Smooth muscle cell (in vitro differentiated cells): Measurements from ENCODE around the gene CAND1. TPM values are rescaled to one million over a fixed set of nuclear protein-coding genes. Genes with fewer than 3 reads are reported as not detected.

Experiments used
- DNase-seq: peaks from one replicate; lab custom pipeline; 2025; ENCODE audit not compliant: unreplicated experiment; lab: John Stamatoyannopoulos, UW
- H2AFZ ChIP-seq: fragments of 200-600 bp; sonication (generic); 2 replicates; pipeline ENCODE4 v1.6.0; 2016; ENCODE audit warnings: antibody characterized with exemption, low read depth, mild to moderate bottlenecking
- H3F3A ChIP-seq: fragments of 200-600 bp; sonication (generic); 2 replicates; pipeline ENCODE4 v1.6.0; 2017; ENCODE audit warnings: antibody characterized with exemption, low read depth
- H3K27ac ChIP-seq: fragments of 200-600 bp; sonication (generic); 2 replicates; pipeline ENCODE4 v1.5.1; 2016; ENCODE audit warnings: low read depth, mild to moderate bottlenecking
- H3K27me3 ChIP-seq: fragments of 200-600 bp; sonication (generic); 2 replicates; pipeline ENCODE4 v1.6.1; 2016; ENCODE audit warnings: low read depth, mild to moderate bottlenecking
- H3K36me3 ChIP-seq: fragments of 200-600 bp; sonication (generic); 2 replicates; pipeline ENCODE4 v1.5.1; 2016; ENCODE audit warnings: low read depth
- H3K4me1 ChIP-seq: fragments of 200-600 bp; sonication (generic); 2 replicates; pipeline ENCODE4 v1.5.1; 2016; ENCODE audit warnings: low read depth
- H3K4me2 ChIP-seq: fragments of 200-600 bp; sonication (generic); 2 replicates; pipeline ENCODE4 v1.6.0; 2016; ENCODE audit warnings: mild to moderate bottlenecking
- H3K4me3 ChIP-seq: fragments of 200-600 bp; sonication (generic); 2 replicates; pipeline ENCODE4 v1.5.1; 2016; ENCODE audit warnings: mild to moderate bottlenecking
- H3K79me2 ChIP-seq: fragments of 200-600 bp; sonication (generic); 2 replicates; pipeline ENCODE4 v1.6.0; 2016; ENCODE audit warnings: low read depth, mild to moderate bottlenecking
- H3K9ac ChIP-seq: fragments of 200-600 bp; sonication (generic); 2 replicates; pipeline ENCODE4 v1.6.0; 2016; ENCODE audit warnings: low read depth
- H3K9me3 ChIP-seq: fragments of 200-600 bp; sonication (generic); replicated peaks from 2 replicates; pipeline ENCODE4 v1.5.1; 2016; ENCODE audit warnings: low read depth
- H4K20me1 ChIP-seq: fragments of 200-600 bp; sonication (generic); 2 replicates; pipeline ENCODE4 v1.6.0; 2016; ENCODE audit warnings: low read depth
- CTCF ChIP-seq: fragments of 200-600 bp; sonication (generic); IDR thresholded peaks from 2 replicates; pipeline ENCODE4 v1.5.1; 2017; ENCODE audit warnings: borderline replicate concordance, mild to moderate bottlenecking, antibody characterized with exemption; ENCODE audit not compliant: insufficient read depth, poor library complexity, severe bottlenecking
- WGBS: methylation state at CpG from one replicate; pipeline ENCODE4 v1.1.7; 2016; ENCODE audit warnings: low lambda C conversion rate; 5-methylcytosine and 5-hydroxymethylcytosine counted together
- polyA plus RNA-seq: library from polyadenylated mRNA; unstranded; fragments of >200 nt; fragmentation: Nextera tagmentation; extraction: Ambion mirVana; gene quantifications from 2 replicates; pipeline ENCODE4 v1.2.1, GENCODE V29; 2016
- total RNA-seq: library from RNA; depleted of rRNA; stranded (reverse); fragments of >200 nt; gene quantifications from 2 replicates; pipeline ENCODE4 v1.2.3, GENCODE V29; 2014

Gene CAND1
- total and polyA plus RNA-seq, 2 experiments from 2014 or later, result 122 to 123 TPM

DNA sequence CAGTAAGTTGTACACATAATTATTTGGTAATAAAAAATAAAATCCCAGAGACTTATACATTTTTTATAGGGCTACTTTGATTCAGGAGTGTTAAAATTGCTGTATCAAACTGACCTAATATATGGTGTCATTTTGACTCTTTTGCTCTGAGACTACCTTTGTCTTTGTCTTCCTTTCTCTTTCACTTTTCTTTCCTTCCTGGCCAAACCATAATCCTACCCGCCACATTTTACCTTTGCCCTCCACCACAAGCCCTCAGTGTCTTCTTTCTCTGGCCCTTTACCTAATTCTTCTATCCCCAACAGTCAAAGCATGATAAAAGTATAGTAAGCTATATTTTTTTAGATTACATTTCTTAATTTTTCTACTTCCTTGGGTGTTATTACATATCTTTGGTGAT is 62.0 kb downstream of the CAND1 start:
- Histone ChIP-seq H3K9ac (no peak overlapping the region), H3K4me1 (no peaks in the 10 kb centered on the region), H4K20me1 (no peaks in the 10 kb centered on the region), H3K4me2 (no peak overlapping the region), H3K79me2 (no peaks in the 10 kb centered on the region), H2AFZ (no peak overlapping the region), H3K27ac (no peak overlapping the region), H3K36me3 (no peaks in the 10 kb centered on the region), H3K4me3 (no peak overlapping the region), H3K9me3 (peaks cover 4% of the 10 kb centered on the region), H3K27me3 (no peaks in the 10 kb centered on the region), H3F3A (no peaks in the 10 kb centered on the region)
- no peak for DNase-seq
- WGBS, result 96% methylated on average over 1 of the region's 1 CpG
- no peak for TF ChIP-seq CTCF

GRCh38 chr12:67331828-67332227 is 62.7 kb downstream of the CAND1 start:
- Histone ChIP-seq H3K4me3 (no peak overlapping the region), H3K4me2 (no peak overlapping the region), H3K27ac (no peak overlapping the region), H3K36me3 (no peaks in the 10 kb centered on the region), H3K9ac (no peak overlapping the region), H2AFZ (no peak overlapping the region), H3F3A (no peaks in the 10 kb centered on the region), H4K20me1 (no peaks in the 10 kb centered on the region), H3K27me3 (no peaks in the 10 kb centered on the region), H3K9me3 (peaks cover 4% of the 10 kb centered on the region), H3K4me1 (no peaks in the 10 kb centered on the region), H3K79me2 (no peaks in the 10 kb centered on the region)
- no peak for DNase-seq
- TF ChIP-seq CTCF, result no peak

DNA sequence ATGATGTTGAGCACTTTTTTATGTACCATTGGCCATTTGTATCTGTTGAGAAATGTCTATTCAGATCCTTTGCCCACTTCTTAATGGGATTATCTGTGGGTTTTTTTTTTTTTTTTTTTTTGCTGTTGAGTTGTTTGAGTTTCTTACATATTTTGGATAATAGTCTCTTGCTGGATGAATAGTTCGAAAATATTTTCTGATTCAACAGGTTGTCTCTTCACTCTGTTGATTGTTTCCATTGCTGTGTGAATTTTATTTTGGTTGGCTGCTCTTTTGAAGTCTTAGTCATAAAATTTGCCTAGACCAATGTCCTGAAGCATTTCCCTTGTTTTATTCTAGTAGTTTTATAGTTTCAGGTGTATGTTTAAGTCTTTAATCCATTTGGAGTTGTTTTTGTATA is 64.5 kb downstream of the CAND1 start:
- peaks cover 10% of the 10 kb centered on the region for H3K9me3 ChIP-seq
- DNase-seq, result no peak
- no peaks in the 10 kb centered on the region for H3K79me2 ChIP-seq
- no peaks in the 10 kb centered on the region for H3K36me3 ChIP-seq
- 88% methylated on average over 1 of the region's 1 CpG for WGBS
- TF ChIP-seq CTCF, result no peak
- no peak overlapping the region for H3K4me3 ChIP-seq
- H4K20me1 ChIP-seq, result no peaks in the 10 kb centered on the region
- H3K27me3 ChIP-seq, result no peaks in the 10 kb centered on the region
- no peak overlapping the region for H3K9ac ChIP-seq
- H3K4me2 ChIP-seq, result no peak overlapping the region
- H3K27ac ChIP-seq, result no peak overlapping the region
- no peak overlapping the region for H2AFZ ChIP-seq
- no peaks in the 10 kb centered on the region for H3K4me1 ChIP-seq
- no peaks in the 10 kb centered on the region for H3F3A ChIP-seq

DNA sequence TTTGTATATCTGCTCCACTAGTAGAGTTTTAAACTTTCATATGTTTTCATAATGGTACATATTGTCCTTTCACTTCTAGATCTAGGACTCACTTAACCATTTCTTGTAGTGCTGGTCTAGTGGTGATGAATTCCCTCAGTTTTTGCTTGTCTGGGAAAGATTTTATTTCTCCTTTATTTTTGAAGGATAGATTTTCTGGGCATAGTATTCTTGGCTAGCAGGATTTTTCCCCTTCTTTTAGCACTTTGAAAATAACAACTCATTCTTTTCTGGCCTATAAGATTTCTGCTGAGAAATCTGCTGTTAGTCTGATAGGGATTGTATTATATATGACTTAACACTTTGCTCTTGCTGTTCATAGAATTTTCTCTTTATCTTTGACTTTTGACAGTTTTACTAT is 69.3 kb downstream of the CAND1 start:
- Histone ChIP-seq H3F3A (no peaks in the 10 kb centered on the region), H2AFZ (no peak overlapping the region), H3K9me3 (peaks cover 6% of the 10 kb centered on the region), H3K4me1 (no peaks in the 10 kb centered on the region), H4K20me1 (no peaks in the 10 kb centered on the region), H3K36me3 (no peaks in the 10 kb centered on the region), H3K27me3 (no peaks in the 10 kb centered on the region), H3K27ac (no peak overlapping the region), H3K4me2 (no peak overlapping the region), H3K9ac (no peak overlapping the region), H3K4me3 (no peak overlapping the region), H3K79me2 (no peaks in the 10 kb centered on the region)
- no peak for TF ChIP-seq CTCF
- DNase-seq, result no peak
